K562 (cell line): ENCODE results near the gene TUBA4B. TPM values are rescaled to one million over a fixed set of nuclear protein-coding genes. Genes with fewer than 3 reads are reported as not detected.

ENCODE experiments used
- ARNT ChIP-seq, 2 experiments: fragments of 450-650 bp; IDR thresholded peaks; 2 replicates each; pipeline ENCODE4 v1.6.1; 2016; ENCODE audit warnings: mild to moderate bottlenecking in 1 of 2
- CC2D1A ChIP-seq: fragments of 450-650 bp; IDR thresholded peaks from 2 replicates; pipeline ENCODE4 v1.6.1; 2017; ENCODE audit warnings: mild to moderate bottlenecking
- FOSL1 ChIP-seq: fragments of 200-800 bp; sonication (Bioruptor generic); conservative IDR thresholded peaks from 2 replicates; pipeline ENCODE4 v1.6.1; 2016; ENCODE audit warnings: missing genetic modification characterization, missing compliant biosample characterization
- FOXA3 ChIP-seq, 2 experiments: fragments of 450-650 bp in 1 of 2; sonication (generic) in 1 of 2; formaldehyde crosslinking; IDR thresholded peaks in 1 of 2; conservative IDR thresholded peaks in 1 of 2; 2 replicates each; pipeline versions ENCODE4 v1.4.0 to v1.8.0; 2020 to 2022; ENCODE audit warnings: mild to moderate bottlenecking in 2 of 2, missing genetic modification reagents in 1 of 2
- NFE2L1 ChIP-seq: fragments of 450-650 bp; IDR thresholded peaks from 2 replicates; pipeline ENCODE4 v1.6.1; 2016; ENCODE audit warnings: missing genetic modification characterization, low read depth, mild to moderate bottlenecking, missing compliant biosample characterization, moderate library complexity, borderline replicate concordance
- RBM22 ChIP-seq: fragments of 200-400 bp; formaldehyde crosslinking; IDR thresholded peaks from 2 replicates; pipeline ENCODE4 v1.6.1; 2018; ENCODE audit warnings: low read length, low read depth; ENCODE audit not compliant: poor library complexity, severe bottlenecking
- XRCC4 ChIP-seq: IDR thresholded peaks from one replicate; pipeline ENCODE4 v1.6.1; 2011; ENCODE audit not compliant: insufficient read depth, insufficient read length; ENCODE audit errors: extremely low read depth
- ZNF347 ChIP-seq: fragments of 450-650 bp; formaldehyde crosslinking; IDR thresholded peaks from 2 replicates; pipeline ENCODE4 v1.4.0; 2020; ENCODE audit warnings: low read depth, mild to moderate bottlenecking, moderate library complexity
- ZNF695 ChIP-seq: fragments of 450-650 bp; formaldehyde crosslinking; IDR thresholded peaks from 2 replicates; pipeline ENCODE4 v1.4.0; 2020; ENCODE audit warnings: mild to moderate bottlenecking, moderate library complexity
- polyA plus RNA-seq, 8 experiments: library from polyadenylated mRNA; depleted of rRNA in 4 of 8; stranded (reverse) in 5 of 8; unstranded in 3 of 8; fragments of >200 nt; fragmentation: Nextera tagmentation in 2 of 8; fragmentation: Illumina TruSeq in 1 of 8; extraction: Ambion mirVana in 2 of 8; extraction: Trizol in 1 of 8; gene quantifications; 2 replicates each; pipeline versions ENCODE4 v1.2.1 to v1.2.3, GENCODE V29; 2011 to 2014; ENCODE audit warnings: inconsistent platforms in 1 of 8, missing spikeins in 1 of 8
- total RNA-seq, 7 experiments: library from RNA; depleted of rRNA in 6 of 7; stranded (reverse); fragments of >200 nt in 6 of 7; fragmentation: Illumina TruSeq in 2 of 7; extraction: Trizol in 2 of 7; gene quantifications; 2 replicates each; pipeline versions ENCODE4 v1.2.1 to v1.2.3, GENCODE V29; 2011 to 2021; ENCODE audit warnings: low replicate concordance in 1 of 7
- TF ChIP-seq, protein P1 (sequence below): sonication (generic); formaldehyde crosslinking; IDR thresholded peaks from 2 replicates; pipeline ENCODE4 v1.8.0; 2022; ENCODE audit warnings: mild to moderate bottlenecking, missing genetic modification reagents
- TF ChIP-seq, protein P2 (sequence below): fragments of 450-650 bp; formaldehyde crosslinking; IDR thresholded peaks from 2 replicates; pipeline ENCODE4 v1.4.0; 2020; ENCODE audit warnings: mild to moderate bottlenecking, mixed read lengths
- TF ChIP-seq, protein P3 (sequence below): sonication (generic); formaldehyde crosslinking; IDR thresholded peaks from 2 replicates; pipeline ENCODE4 v1.8.0; 2023; ENCODE audit warnings: mild to moderate bottlenecking, missing genetic modification reagents
- TF ChIP-seq, protein P4 (sequence below): fragments of 200-800 bp; sonication (Bioruptor generic); IDR thresholded peaks from 2 replicates; pipeline ENCODE4 v1.6.1; 2017; ENCODE audit warnings: missing genetic modification characterization, missing compliant biosample characterization
- TF ChIP-seq, protein P5 (sequence below): fragments of 250-450 bp; sonication (Bioruptor Pico); IDR thresholded peaks from 2 replicates; pipeline ENCODE4 v1.4.0; 2020

The TUBA4B gene
- total and polyA plus RNA-seq, 9 of the 15 experiments (the other 6 are each of a cell fraction or from before 2014, with no cell fraction given), result 0.04 TPM; not detected in 8

DNA sequence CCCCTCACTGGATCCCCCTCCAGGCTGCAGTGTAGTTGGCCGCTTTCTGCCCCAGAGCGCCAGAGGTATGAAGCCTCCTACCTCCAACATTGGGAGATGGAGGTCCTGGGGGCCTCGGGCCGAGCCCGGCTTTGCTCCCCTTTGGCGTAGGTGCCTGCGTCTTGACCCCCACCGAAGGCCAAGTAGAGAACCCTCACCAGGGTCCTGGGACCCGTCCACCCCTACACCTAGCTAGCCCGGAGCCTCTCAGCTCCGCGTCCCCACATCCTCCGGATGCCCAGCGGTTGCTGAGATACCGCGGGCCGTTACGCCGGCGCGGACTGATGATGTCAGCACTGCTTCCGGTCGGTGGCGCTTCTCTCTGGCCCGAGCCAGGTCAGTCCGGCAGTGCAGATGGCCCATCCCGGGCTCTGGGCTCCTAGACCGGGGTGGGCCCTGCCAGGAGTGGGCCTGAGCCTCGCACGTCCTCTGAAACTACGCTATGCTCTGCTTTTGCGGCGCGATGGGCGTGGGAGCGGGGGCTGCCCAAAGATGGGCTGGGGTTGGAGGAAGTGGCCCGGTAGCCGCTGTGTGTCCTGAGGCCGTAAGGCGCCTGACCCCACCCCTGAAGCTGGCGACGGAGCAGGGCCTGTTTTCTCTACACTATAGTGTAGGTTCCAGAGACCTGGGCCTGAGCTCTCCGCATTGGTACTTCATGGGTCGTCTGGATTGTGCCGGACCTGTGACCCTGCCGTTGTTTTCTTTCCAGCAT lies 7.7 kb upstream of the TUBA4B start, which contains the start of the genes GLB1L and STK16 (continued):
- TF ChIP-seq, protein P1, sequence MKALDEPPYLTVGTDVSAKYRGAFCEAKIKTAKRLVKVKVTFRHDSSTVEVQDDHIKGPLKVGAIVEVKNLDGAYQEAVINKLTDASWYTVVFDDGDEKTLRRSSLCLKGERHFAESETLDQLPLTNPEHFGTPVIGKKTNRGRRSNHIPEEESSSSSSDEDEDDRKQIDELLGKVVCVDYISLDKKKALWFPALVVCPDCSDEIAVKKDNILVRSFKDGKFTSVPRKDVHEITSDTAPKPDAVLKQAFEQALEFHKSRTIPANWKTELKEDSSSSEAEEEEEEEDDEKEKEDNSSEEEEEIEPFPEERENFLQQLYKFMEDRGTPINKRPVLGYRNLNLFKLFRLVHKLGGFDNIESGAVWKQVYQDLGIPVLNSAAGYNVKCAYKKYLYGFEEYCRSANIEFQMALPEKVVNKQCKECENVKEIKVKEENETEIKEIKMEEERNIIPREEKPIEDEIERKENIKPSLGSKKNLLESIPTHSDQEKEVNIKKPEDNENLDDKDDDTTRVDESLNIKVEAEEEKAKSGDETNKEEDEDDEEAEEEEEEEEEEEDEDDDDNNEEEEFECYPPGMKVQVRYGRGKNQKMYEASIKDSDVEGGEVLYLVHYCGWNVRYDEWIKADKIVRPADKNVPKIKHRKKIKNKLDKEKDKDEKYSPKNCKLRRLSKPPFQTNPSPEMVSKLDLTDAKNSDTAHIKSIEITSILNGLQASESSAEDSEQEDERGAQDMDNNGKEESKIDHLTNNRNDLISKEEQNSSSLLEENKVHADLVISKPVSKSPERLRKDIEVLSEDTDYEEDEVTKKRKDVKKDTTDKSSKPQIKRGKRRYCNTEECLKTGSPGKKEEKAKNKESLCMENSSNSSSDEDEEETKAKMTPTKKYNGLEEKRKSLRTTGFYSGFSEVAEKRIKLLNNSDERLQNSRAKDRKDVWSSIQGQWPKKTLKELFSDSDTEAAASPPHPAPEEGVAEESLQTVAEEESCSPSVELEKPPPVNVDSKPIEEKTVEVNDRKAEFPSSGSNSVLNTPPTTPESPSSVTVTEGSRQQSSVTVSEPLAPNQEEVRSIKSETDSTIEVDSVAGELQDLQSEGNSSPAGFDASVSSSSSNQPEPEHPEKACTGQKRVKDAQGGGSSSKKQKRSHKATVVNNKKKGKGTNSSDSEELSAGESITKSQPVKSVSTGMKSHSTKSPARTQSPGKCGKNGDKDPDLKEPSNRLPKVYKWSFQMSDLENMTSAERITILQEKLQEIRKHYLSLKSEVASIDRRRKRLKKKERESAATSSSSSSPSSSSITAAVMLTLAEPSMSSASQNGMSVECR, result peak; percentile 78
- TF ChIP-seq RBM22 (peak; percentile 77), FOXA3 (CRISPR knock-in tag; conservative IDR thresholded peaks at IDR 0.05 in 1 of 2, IDR thresholded peaks at IDR 0.05 in 1 of 2) (no peak), FOSL1 (no peak), XRCC4 (no peak), ZNF695 (no peak), NFE2L1 (no peak), ZNF347 (no peak), CC2D1A (no peak), ARNT (IDR thresholded peaks at IDR 0.05) (no peak)
- TF ChIP-seq, protein P2, sequence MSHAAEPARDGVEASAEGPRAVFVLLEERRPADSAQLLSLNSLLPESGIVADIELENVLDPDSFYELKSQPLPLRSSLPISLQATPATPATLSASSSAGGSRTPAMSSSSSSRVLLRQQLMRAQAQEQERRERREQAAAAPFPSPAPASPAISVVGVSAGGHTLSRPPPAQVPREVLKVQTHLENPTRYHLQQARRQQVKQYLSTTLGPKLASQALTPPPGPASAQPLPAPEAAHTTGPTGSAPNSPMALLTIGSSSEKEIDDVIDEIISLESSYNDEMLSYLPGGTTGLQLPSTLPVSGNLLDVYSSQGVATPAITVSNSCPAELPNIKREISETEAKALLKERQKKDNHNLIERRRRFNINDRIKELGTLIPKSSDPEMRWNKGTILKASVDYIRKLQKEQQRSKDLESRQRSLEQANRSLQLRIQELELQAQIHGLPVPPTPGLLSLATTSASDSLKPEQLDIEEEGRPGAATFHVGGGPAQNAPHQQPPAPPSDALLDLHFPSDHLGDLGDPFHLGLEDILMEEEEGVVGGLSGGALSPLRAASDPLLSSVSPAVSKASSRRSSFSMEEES, result no peak
- TF ChIP-seq, protein P3, sequence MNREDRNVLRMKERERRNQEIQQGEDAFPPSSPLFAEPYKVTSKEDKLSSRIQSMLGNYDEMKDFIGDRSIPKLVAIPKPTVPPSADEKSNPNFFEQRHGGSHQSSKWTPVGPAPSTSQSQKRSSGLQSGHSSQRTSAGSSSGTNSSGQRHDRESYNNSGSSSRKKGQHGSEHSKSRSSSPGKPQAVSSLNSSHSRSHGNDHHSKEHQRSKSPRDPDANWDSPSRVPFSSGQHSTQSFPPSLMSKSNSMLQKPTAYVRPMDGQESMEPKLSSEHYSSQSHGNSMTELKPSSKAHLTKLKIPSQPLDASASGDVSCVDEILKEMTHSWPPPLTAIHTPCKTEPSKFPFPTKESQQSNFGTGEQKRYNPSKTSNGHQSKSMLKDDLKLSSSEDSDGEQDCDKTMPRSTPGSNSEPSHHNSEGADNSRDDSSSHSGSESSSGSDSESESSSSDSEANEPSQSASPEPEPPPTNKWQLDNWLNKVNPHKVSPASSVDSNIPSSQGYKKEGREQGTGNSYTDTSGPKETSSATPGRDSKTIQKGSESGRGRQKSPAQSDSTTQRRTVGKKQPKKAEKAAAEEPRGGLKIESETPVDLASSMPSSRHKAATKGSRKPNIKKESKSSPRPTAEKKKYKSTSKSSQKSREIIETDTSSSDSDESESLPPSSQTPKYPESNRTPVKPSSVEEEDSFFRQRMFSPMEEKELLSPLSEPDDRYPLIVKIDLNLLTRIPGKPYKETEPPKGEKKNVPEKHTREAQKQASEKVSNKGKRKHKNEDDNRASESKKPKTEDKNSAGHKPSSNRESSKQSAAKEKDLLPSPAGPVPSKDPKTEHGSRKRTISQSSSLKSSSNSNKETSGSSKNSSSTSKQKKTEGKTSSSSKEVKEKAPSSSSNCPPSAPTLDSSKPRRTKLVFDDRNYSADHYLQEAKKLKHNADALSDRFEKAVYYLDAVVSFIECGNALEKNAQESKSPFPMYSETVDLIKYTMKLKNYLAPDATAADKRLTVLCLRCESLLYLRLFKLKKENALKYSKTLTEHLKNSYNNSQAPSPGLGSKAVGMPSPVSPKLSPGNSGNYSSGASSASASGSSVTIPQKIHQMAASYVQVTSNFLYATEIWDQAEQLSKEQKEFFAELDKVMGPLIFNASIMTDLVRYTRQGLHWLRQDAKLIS (CRISPR knock-in tag), result no peak
- TF ChIP-seq, protein P4, sequence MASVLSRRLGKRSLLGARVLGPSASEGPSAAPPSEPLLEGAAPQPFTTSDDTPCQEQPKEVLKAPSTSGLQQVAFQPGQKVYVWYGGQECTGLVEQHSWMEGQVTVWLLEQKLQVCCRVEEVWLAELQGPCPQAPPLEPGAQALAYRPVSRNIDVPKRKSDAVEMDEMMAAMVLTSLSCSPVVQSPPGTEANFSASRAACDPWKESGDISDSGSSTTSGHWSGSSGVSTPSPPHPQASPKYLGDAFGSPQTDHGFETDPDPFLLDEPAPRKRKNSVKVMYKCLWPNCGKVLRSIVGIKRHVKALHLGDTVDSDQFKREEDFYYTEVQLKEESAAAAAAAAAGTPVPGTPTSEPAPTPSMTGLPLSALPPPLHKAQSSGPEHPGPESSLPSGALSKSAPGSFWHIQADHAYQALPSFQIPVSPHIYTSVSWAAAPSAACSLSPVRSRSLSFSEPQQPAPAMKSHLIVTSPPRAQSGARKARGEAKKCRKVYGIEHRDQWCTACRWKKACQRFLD, result no peak
- TF ChIP-seq, protein P5, sequence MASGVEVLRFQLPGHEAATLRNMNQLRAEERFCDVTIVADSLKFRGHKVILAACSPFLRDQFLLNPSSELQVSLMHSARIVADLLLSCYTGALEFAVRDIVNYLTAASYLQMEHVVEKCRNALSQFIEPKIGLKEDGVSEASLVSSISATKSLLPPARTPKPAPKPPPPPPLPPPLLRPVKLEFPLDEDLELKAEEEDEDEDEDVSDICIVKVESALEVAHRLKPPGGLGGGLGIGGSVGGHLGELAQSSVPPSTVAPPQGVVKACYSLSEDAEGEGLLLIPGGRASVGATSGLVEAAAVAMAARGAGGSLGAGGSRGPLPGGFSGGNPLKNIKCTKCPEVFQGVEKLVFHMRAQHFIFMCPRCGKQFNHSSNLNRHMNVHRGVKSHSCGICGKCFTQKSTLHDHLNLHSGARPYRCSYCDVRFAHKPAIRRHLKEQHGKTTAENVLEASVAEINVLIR (CRISPR knock-in tag), result peak; percentile 86
